Astrocyte of the spinal cord (primary cell): ENCODE results near the gene ALK.

Experiments
- DNase-seq: peaks from one replicate; pipeline ENCODE4 v3.0.0; 2011; ENCODE audit warnings: low read depth, low spot score
- H3K4me3 ChIP-seq: 2 replicates; pipeline ENCODE4 v1.5.1; 2011; ENCODE audit warnings: low read depth, mild to moderate bottlenecking, low read length, moderate library complexity
- in situ Hi-C: cut with HindIII; loops from 2 replicates; pipeline ENCODE4 v1.10.0; 2017; ENCODE audit warnings: low sequenced_read_pairs
- TF ChIP-seq, protein P1 (sequence below): IDR thresholded peaks from 2 replicates; pipeline ENCODE4 v1.5.1; 2012; ENCODE audit warnings: low read depth, mild to moderate bottlenecking, low read length, inconsistent platforms

ALK gene

GRCh38 chr2:29783666-29784065 lies 137.7 kb downstream of the ALK start:
- TF ChIP-seq, protein P1, sequence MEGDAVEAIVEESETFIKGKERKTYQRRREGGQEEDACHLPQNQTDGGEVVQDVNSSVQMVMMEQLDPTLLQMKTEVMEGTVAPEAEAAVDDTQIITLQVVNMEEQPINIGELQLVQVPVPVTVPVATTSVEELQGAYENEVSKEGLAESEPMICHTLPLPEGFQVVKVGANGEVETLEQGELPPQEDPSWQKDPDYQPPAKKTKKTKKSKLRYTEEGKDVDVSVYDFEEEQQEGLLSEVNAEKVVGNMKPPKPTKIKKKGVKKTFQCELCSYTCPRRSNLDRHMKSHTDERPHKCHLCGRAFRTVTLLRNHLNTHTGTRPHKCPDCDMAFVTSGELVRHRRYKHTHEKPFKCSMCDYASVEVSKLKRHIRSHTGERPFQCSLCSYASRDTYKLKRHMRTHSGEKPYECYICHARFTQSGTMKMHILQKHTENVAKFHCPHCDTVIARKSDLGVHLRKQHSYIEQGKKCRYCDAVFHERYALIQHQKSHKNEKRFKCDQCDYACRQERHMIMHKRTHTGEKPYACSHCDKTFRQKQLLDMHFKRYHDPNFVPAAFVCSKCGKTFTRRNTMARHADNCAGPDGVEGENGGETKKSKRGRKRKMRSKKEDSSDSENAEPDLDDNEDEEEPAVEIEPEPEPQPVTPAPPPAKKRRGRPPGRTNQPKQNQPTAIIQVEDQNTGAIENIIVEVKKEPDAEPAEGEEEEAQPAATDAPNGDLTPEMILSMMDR: no peak
- in situ Hi-C loops: no loop called here
- DNase-seq: no peak
- no peak overlapping the region for H3K4me3 ChIP-seq

GRCh38 chr2:29782549-29783458 lies 138.6 kb downstream of the ALK start:
- TF ChIP-seq, protein P1: no peak
- in situ Hi-C loops: no loop called here
- H3K4me3 ChIP-seq: no peak overlapping the region

GRCh38 chr2:29782087-29782486 lies 139.3 kb downstream of the ALK start:
- in situ Hi-C loops: no loop called here
- no peak overlapping the region for H3K4me3 ChIP-seq
- TF ChIP-seq, protein P1: no peak
- DNase-seq: no peak

More at GRCh38 chr2:29782549-29783458, 138.6 kb downstream of the ALK start:
- DNase-seq: no peak

DNA sequence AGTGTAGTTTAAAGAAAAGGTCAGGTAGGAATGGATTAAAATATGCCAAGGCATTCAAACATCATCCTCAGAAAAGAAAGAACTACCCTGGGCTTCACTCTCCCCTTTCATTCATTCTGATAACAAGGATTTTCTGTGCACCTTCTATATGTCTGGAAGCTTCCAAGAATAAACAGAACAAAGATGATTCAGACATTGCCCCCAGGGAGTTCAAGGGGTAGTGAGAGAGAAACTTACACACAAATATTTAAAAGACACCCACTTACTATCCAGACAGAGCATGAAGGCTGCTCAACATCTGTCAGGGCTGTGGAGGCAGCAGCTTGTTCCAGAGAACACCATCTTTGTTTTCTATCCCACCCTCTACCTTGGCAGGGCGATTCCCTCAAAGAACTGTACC lies 140.5 kb downstream of the ALK start:
- in situ Hi-C loops: no loop called here
- DNase-seq: no peak
- TF ChIP-seq, protein P1: no peak

DNA sequence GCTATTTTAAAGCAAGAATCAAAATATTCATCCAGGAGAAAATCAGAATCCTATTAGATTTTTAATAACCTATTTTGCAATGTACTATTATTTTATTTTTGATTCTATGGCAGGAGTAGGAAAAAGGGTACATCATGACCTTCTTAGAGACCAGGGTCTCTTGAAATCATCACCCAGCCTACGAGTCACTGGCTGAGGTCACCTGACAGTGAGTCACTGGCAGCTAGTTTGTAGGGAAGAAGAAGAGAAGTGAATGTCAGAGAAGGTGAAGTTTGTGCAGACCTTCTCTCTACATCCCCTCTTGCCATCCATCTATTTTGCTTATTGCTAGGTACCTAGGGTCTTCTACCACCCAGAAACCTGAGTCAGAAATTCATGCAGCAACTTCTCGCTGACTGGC lies 144.2 kb downstream of the ALK start:
- TF ChIP-seq, protein P1: no peak
- in situ Hi-C loops: no loop called here

More for the DNA sequence above, 140.5 kb downstream of the ALK start:
- no peak overlapping the region for H3K4me3 ChIP-seq

DNA sequence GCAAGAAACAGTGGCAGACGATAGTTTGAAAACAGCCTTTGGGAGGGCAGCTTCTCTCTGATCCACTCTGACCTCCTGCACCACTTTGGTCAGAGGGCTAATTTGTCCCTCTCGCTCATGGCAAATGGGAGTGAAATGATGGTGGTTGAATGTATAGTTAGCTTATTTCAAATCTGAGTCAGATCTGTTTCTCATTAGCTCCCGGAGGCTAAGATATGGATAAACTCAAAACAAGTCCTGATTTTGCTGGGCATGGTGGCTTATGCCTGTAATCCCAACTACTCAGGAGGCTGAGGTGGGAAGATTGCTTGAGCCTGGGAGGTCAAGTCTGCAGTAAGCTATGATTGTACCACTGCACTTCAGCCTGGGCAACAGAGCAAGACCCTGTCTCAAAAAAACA lies 145.0 kb downstream of the ALK start:
- DNase-seq: no peak
- H3K4me3 ChIP-seq: no peak overlapping the region
- in situ Hi-C loops: no loop called here
- TF ChIP-seq, protein P1: no peak

More for the DNA sequence above, 144.2 kb downstream of the ALK start:
- no peak overlapping the region for H3K4me3 ChIP-seq
- DNase-seq: no peak
